Measurements from ENCODE around the gene SLCO4C1.

Gene SLCO4C1

GRCh38 chr5:102270036-102270435 lies 26.0 kb downstream of the SLCO4C1 start:
- no peak for DNase-seq

- no peak for DNase-seq
These were observed 33.4 kb downstream of the SLCO4C1 start for GRCh38 chr5:102262688-102263087.

GRCh38 chr5:102249381-102249780 lies 46.7 kb downstream of the SLCO4C1 start:
- DNase-seq: no peak

GRCh38 chr5:102243213-102243612 lies 52.9 kb downstream of the SLCO4C1 start:
- no peak for DNase-seq

GRCh38 chr5:102241809-102242421 lies 54.2 kb downstream of the SLCO4C1 start:
- no peak for DNase-seq

DNA sequence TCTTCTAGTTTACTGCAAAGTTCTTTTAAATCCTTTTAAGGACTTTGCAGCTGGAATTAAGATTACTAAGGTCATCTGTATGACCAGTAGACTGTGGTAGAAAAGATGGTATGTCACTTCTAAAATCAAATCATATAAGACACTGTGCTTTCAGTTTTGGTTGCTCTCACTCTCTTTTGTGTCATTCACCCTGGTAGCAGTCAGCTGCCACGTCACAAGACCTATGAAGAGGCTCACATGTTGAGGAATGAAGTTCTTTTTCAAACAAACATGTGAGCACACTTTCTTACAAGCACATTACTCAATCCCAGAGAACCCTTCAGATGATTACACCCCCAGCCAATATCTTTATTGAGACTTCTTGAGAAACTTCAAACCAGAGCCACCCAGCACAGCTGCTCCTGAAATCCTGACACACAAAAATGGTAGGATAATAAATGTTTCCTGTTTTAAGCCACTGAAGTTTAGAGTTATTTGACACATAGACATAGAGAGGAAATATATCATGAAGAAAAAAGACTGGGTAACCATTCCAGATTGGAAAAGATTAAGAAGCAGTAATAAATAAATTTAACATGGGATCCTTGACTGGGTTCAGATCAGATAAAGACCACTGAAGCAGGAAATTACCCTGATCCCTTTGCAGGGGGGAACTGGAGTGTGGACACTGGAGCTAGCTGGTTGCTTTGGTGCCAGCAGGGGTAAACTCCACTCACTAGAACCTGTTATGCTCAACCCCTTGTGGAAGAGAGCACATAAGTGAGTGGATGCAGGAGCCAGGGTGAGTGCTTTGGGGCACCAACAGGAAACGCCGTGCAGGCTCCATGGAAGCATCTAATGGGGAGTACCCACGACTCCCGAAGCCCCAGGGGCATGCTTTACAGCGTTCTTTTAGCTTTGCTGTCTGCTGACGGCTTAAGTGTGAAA lies 64.1 kb downstream of the SLCO4C1 start:
- no peak for DNase-seq

GRCh38 chr5:102229685-102230084 lies 66.4 kb downstream of the SLCO4C1 start:
- DNase-seq: no peak

DNA sequence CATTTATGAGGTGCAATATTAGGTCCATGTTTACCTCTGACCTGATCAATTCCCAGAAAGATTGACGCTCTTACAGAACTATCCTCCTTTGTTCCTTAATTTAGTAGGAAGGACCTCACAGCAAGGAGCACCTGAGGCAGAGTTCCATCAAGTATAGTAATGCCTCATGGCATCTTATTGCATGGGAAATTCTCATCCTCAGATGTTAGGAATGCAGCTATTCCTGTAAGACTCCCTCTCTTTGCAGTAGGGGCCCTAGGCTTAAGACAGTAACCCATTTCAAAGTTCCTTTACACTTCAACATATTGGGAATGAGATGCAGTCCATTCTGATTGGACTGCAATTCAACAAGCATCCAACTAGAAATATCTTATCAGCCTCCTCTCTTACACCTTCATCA lies 69.8 kb downstream of the SLCO4C1 start:
- no peak for DNase-seq

DNA sequence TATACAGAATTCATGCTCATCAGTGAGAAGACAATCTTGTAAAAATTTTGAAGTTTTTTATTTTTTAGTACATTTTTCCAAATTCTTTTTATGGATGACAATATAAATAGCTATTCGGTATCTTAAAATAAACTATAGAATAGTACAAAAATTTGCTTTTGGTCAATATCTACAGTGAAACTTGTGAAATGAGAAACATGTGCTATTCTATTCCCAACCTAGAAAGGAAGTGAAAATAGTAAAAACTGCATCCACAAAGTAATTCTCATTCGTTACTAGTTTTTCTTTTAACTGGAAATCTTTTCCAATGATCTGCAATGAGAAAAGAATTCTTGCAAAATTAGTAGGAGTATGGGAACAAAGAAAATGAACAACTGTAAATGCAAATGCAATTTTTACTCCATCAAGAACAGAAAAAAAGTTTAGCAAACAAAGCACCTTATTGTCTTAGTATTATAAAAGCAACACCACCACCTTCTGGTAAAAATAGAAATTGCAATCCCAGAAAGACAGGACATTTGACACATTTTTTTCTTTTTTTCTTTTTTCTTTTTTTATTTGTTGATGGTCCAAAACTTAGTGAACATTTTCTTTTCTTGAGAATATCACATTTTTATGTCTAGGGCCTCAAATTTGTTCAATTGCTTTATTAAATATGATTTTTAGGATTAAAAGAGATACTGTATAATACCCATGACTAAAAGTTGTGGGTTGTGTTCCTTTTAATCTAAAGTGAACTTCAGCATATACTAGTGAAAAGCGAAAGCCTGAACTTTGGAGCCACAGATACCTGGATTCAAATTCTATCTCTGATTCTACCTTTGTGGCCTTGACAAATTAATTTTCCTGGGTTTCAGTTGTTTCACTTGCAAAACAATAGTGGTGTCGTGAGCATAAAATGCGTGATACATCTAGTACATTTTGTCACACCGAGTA lies 72.3 kb downstream of the SLCO4C1 start:
- peak; percentile 21 for DNase-seq

DNA sequence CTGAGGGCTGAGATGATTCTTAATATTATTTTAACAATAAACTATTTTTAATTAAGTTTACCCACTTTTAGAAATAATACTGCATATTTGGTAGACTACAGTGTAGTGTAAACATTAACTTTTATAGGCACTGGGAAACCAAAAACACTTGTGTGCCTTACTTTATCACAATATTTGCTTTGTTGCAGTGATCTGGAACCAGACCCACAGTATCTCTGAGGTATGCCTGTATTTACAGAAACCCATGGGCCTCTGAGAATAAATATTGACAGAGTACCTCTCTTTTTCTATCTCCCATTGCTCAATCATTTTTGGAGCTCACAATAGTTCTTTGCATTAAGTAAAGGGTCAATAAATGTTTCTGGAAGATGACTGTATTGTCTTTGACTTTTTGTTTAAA lies 73.3 kb downstream of the SLCO4C1 start:
- no peak for DNase-seq

GRCh38 chr5:102221949-102222348 lies 74.1 kb downstream of the SLCO4C1 start:
- DNase-seq: no peak

DNA sequence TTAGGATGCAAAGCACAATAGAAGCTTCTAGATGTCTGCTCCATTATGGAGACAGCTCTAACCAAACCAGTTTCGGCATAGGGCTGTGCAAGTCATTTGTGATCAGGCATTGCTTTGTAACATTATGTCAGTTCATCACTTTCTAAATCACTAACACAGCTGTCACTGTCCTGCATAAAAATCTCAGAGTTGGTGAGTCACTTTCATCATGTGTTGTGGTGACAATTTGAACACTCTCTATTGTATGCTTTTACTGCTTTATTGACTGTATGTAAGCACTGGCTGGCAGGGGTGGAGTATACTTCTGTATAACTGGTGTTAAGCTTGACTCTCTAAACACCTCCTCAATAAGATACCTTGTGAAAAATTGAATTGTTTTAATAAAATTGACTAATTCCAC lies 77.9 kb downstream of the SLCO4C1 start:
- DNase-seq: no peak

DNA sequence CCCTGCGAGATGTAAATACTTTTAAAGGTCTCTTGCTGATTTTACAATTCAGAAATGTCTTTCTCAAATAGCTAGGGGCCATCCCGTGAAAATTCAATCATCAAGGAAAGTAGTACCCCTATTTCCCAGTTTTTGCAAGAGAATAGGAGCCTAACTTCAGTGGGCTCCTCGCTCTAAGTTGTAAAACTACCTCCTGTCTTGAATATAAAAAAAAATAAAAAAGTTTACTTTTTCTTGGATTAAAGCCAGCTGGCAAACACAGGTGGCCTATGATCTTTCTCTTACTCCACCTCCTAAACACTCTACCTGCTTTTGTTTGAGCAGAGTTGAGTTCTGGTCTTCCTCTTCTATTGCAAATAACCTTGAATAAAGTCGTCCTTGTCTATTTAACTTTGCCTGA lies 79.4 kb downstream of the SLCO4C1 start:
- DNase-seq: no peak

- no peak for DNase-seq
These were observed 84.9 kb downstream of the SLCO4C1 start for GRCh38 chr5:102211165-102211564.

DNA sequence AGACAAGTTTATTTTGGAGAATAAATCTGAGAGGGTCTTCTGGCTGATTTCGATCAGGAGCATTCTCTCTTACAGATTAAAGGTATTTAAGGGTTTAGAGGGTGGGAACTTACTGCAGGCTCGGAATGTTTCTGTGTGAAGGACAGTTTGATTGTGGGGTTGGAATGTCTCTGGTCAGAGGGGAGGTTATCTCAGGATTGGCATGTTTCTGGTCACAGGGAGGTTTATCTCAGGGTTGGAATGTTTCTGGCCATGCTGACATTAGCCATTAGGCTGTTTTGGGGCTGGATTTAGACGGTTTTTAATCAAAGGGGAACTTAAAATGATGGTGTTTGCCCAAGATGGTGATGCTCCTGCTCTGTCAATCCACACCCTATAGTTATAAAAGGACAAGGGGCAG lies 95.2 kb downstream of the SLCO4C1 start:
- no peak for DNase-seq

- DNase-seq: no peak
These were observed 99.6 kb downstream of the SLCO4C1 start for GRCh38 chr5:102196481-102196880.
